HG03135 (cell line): ENCODE measurements around the gene RNF217.
"Not testable (repeated sequence)": the region's sequence is repeated elsewhere in the genome, so short reads cannot be mapped to it uniquely, and the experiment has no call there.

Experiments
- ATAC-seq: cut with Tn5 transposase; IDR thresholded peaks from one replicate; pipeline ENCODE4 v1.9.1; 2021; ENCODE audit warnings: mild to moderate bottlenecking, moderate library complexity; ENCODE audit not compliant: unreplicated experiment

Gene RNF217

GRCh38 chr6:125123051-125123450 lies 160.8 kb downstream of the RNF217 start:
- no peak for ATAC-seq

- no peak for ATAC-seq
Observed at GRCh38 chr6:125123468-125124048, 161.3 kb downstream of the RNF217 start.

- no peak for ATAC-seq
Observed at GRCh38 chr6:125124049-125124669, 161.9 kb downstream of the RNF217 start.

- ATAC-seq, result not testable (repeated sequence)
Observed at GRCh38 chr6:125125856-125126255, 163.6 kb downstream of the RNF217 start.

- ATAC-seq, result no peak
Observed at GRCh38 chr6:125129354-125129753, 167.1 kb downstream of the RNF217 start.

GRCh38 chr6:125132058-125132457 lies 169.8 kb downstream of the RNF217 start:
- ATAC-seq, result no peak

- no peak for ATAC-seq
Observed at GRCh38 chr6:125136378-125136777, 174.1 kb downstream of the RNF217 start.

- no peak for ATAC-seq
Observed at GRCh38 chr6:125138083-125138482, 175.8 kb downstream of the RNF217 start.

GRCh38 chr6:125140808-125141207 lies 178.6 kb downstream of the RNF217 start:
- ATAC-seq, result no peak
